Activated T-helper 9 cell treated with anti-CD3 and anti-CD28 coated beads, Interleukin-2, amount 50 U/mL, for 16 hours (primary cell): Measurements from ENCODE around the gene MAGEB3.

ENCODE experiments used
- DNase-seq: peaks from one replicate; pipeline ENCODE4 v3.0.0-alpha.2; 2020; ENCODE audit warnings: low read depth

Gene MAGEB3

DNA sequence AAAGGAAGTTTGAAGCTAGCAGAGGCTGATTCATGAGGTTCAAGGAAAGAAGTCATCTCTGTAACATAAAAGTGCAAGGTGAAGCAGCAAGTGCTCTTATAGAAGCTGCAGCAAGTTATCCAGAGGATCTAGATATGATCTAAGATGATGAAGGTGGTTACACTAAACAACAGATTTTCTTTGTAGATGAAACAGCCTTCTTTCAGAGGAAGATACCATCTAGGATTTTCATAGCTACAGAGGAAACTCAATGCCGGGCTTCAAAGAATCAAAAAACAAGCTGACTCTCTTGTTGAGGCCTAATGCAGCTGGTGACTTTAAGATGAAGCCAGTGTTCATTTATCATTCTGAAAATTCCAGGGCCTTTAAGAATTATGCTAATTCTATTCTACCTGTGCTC lies 50.0 kb downstream of the MAGEB3 start:
- no peak for DNase-seq

- DNase-seq = no peak
Observed at GRCh38 chrX:30282527-30282926, 52.1 kb downstream of the MAGEB3 start.

DNA sequence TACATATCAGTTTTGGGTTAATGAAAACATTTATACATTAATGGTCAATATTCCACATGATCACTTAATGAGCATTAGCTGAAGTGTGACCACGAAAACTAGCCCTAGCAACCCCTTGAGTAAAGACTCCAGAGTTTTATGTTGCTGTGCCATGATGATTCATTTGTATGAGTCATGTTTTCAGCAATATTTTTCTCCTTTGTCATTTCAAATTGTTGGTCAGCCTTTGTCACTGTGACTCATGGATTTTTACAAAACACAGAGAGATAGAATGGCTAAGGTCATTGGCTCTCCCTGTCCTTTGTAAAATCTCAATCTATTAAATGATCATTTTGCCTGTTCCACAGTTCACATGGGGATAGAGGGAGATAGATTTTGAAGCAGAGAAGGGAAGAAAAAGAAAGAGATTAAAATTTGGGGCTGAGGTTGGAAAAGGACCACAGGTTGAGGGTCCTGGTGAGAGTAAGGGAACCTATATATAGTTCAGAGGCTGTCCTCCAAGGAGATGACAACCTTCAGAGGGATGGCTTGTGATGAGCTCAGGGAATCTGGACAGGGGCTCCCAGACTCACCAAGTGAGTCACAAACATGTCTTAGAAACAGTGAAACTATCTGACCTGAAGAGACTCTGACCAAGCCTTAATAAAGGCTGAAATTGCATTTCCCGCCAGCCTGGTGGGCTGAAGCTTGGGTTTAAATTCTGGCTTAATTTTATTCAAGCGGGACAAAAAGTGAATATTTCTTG lies 53.2 kb downstream of the MAGEB3 start:
- DNase-seq = no peak
